Posterior cingulate gyrus (tissue), 11 donors: ENCODE data around the gene PRKCH.

Experiments used
- DNase-seq, 10 donors: peaks; one replicate each; pipeline versions ENCODE4 v3.0.0 to v3.0.0-alpha.2; 2020 to 2021; ENCODE audit warnings: mixed read lengths in 3 of 10
- intact Hi-C: fragments of 100-400 bp; cut with DNase I; formaldehyde crosslinking; loops from one replicate; pipeline ENCODE4 v1.15.1; 2023

PRKCH gene

GRCh38 chr14:61498811-61499210 is 177.4 kb downstream of the PRKCH start:
- DNase-seq = no peak
- intact Hi-C loops = no loop called here

GRCh38 chr14:61499991-61500390 is 178.6 kb downstream of the PRKCH start:
- intact Hi-C loops = no loop called here
- DNase-seq = no peak

GRCh38 chr14:61501714-61502458 is 180.5 kb downstream of the PRKCH start:
- intact Hi-C loops = no loop called here
- DNase-seq = no peak

- DNase-seq = no peak
- intact Hi-C loops = no loop called here
Measured at GRCh38 chr14:61502459-61503093, 181.2 kb downstream of the PRKCH start.

DNA sequence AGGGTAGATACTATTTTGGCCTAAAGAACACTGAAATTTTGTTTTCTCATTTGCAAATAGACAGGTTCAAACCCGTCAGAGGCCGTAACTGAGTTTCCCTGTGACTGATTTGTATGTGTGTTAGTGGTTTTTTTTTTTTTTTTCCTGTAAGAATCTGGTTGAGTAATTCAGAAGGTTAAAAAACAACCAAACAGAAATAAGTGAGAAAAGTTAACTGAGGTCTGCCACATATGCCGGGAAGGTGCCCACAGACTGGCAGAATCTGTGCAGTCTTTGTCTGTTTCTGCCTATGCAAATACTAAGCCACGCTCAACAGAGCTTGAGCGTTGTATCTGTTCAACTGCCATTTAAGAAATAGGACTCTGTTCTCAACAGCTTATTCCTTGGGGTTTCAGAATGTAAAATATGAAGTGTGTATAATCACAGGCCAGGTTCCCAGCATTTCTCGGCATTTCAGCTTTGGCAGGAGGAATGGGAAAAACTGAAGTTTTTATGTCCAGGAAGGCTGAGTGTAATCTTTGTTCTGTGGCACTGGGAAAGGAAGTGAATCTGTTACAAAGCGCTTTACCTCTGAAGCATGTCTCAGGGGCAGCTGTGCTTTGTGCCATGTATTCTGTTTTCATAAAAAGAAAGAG is 181.9 kb downstream of the PRKCH start:
- intact Hi-C loops = no loop called here
- DNase-seq = no peak

- intact Hi-C loops = no loop called here
- no peak for DNase-seq
Measured at GRCh38 chr14:61504901-61505300, 183.5 kb downstream of the PRKCH start.

- intact Hi-C loops = no loop called here
- DNase-seq = no peak
Measured at GRCh38 chr14:61505815-61506809, 184.7 kb downstream of the PRKCH start.

- intact Hi-C loops = no loop called here
- no peak for DNase-seq
Measured at GRCh38 chr14:61508526-61508925, 187.1 kb downstream of the PRKCH start.

- DNase-seq = no peak
- intact Hi-C loops = no loop called here
Measured at GRCh38 chr14:61510736-61511557, 189.6 kb downstream of the PRKCH start.

DNA sequence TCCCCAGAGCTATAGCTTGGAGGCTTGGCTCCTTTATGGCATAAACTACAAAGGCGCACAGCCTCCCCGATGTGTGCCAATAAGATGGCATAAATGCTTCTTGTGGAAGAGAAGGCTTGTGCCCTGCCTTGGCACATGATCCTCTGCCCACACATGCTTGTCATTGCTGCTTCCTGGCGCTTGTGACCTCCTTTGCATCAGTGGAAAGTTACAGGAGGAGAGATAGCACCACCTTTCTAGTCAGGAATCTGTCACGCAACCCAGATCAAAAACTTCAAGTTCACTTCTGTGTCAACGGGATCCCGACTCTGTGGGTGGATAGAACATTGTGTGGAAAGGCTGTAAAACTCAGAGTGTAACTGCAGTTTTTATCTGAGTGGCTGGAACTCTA is 190.2 kb downstream of the PRKCH start:
- DNase-seq = peak in 1 of 10 donors; percentile 17
- intact Hi-C loops = no loop called here

GRCh38 chr14:61512026-61512834 is 190.9 kb downstream of the PRKCH start:
- intact Hi-C loops = no loop called here
- DNase-seq = no peak

GRCh38 chr14:61513986-61514830 is 192.8 kb downstream of the PRKCH start:
- intact Hi-C loops = no loop called here
- DNase-seq = no peak

DNA sequence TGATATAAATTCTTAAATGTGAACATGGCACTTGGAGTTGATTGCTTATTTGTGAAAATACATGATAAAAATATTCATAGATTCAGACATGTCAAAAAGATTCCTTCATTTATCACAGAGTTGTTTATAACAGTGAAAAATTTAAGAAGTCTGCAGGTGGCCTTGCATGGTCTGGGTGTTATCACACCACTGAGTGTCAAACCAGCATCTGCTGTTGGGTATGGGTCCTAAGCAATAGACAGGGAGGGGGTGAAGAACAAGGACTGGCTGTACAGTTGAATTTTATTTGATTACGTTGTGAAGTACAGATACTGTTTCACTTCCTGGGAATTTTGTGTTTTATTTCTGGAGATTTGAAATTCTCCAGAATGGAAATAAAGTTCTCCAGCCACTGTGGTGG is 193.5 kb downstream of the PRKCH start:
- DNase-seq = no peak
- intact Hi-C loops = no loop called here

DNA sequence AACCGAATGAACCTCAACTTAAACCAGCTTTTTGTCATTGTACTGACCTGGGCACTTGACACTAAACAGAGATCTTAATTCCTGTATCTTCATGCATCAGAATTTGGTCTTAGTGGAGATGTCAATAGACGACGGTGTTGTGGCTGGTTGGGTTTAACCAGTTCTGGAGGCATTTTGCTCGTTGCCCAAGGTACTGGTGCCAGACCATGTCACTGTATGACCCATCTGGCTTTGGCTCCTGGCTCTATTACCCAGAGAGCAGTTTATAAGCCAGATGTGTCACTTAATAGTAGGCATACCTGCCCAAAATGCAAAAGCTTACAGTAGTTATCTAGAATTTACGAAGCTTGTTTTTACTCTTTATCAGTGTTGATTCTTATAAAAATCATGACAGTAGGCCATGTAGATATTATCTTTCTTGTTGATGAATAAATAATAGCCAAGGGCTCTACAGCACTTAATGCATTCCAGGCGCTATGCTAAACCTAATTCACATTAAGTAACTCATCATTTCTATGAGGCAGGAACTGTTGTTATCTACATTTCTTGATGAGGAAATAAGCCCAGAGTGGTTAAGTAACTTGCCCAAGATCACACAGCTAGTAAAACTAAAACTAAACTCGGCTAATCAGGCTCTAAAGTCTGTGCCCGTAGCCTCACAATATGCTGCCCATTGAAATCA is 194.2 kb downstream of the PRKCH start:
- no peak for DNase-seq
- intact Hi-C loops = no loop called here

DNA sequence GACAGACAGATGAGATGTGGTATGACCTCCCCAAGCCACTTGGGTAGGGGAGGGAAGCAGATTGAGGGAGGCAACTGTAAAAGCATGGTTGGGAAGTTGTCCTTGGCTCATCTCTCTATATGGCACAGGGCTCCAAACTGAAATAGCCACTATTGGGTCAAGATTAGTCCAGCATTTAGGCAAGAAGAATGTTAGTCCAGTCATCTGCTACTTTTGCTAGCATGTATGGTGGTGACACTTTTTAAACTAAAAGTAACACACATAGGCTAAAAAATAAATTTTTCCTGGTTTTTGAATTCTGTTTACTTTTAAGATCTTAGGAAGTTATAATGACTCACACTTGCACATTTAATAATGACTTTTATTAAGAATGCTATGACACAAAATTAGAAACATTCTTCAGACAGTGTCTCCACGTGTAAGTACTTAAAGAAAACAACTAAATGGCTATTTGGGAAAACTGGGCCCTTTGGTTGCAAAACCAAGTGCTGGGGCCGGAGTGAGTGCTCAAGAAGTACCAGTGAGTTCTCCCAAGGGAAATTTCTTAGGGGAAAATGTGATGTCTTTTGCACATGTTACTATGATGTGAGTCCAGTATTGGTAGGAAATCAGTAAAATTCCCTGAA is 194.9 kb downstream of the PRKCH start:
- no peak for DNase-seq
- intact Hi-C loops = no loop called here

- no peak for DNase-seq
- intact Hi-C loops = no loop called here
Measured at GRCh38 chr14:61516964-61517653, 195.7 kb downstream of the PRKCH start.
